Measurements from ENCODE around the gene MEOX2.

MEOX2 gene

GRCh38 chr7:15567036-15567435 lies 119.4 kb downstream of the MEOX2 start:
- Mint-ChIP-seq H3K9me3 (no peaks in the 10 kb centered on the region), H3K36me3 (ENCODE audit: low read depth) (no peaks in the 10 kb centered on the region), H3K4me1 (peaks cover 9% of the 10 kb centered on the region), H3K27ac (no peak overlapping the region), H3K27me3 (ENCODE audit: low read depth) (no peaks in the 10 kb centered on the region), H3K4me3 (no peak overlapping the region)
- TF ChIP-seq CTCF (IDR thresholded peaks at IDR 0.05; ENCODE audit: unreplicated experiment in 3 of 3): no peak

GRCh38 chr7:15566476-15566875 lies 120.0 kb downstream of the MEOX2 start:
- no peak for TF ChIP-seq CTCF (IDR thresholded peaks at IDR 0.05; ENCODE audit: unreplicated experiment in 3 of 3)
- H3K4me3 Mint-ChIP-seq: no peak overlapping the region
- no peaks in the 10 kb centered on the region for H3K36me3 Mint-ChIP-seq (ENCODE audit: low read depth)
- H3K4me1 Mint-ChIP-seq: peaks cover 4% of the 10 kb centered on the region
- H3K27ac Mint-ChIP-seq: no peak overlapping the region
- H3K27me3 Mint-ChIP-seq (ENCODE audit: low read depth): no peaks in the 10 kb centered on the region
- H3K9me3 Mint-ChIP-seq: no peaks in the 10 kb centered on the region

GRCh38 chr7:15561835-15562234 lies 124.6 kb downstream of the MEOX2 start, which contains the start of gene AGMO:
Gene AGMO (minus strand): TSS chr7:15562015.
- peak within 1 kb of the TSS in 1 of 3 experiments; percentile 8 for H3K4me3 Mint-ChIP-seq
- H3K27me3 Mint-ChIP-seq (ENCODE audit: low read depth): no peaks in the 10 kb centered on the region
- H3K27ac Mint-ChIP-seq: peak within 1 kb of the TSS; percentile 64 to 79 (median 71)
- no peak for TF ChIP-seq CTCF (IDR thresholded peaks at IDR 0.05; ENCODE audit: unreplicated experiment in 3 of 3)
- no peaks in the 10 kb centered on the region for H3K36me3 Mint-ChIP-seq (ENCODE audit: low read depth)
- peaks cover 6% of the 10 kb centered on the region for H3K4me1 Mint-ChIP-seq
- H3K9me3 Mint-ChIP-seq: no peaks in the 10 kb centered on the region

Measured in nephron (organoid).